Esophagus squamous epithelium (tissue), 5 donors: ENCODE data around the gene CACNA2D3. TPM values are rescaled to one million over a fixed set of nuclear protein-coding genes. Genes with fewer than 3 reads are reported as not detected.

Source experiments
- DNase-seq: peaks from one replicate; lab custom pipeline; 2025; lab: John Stamatoyannopoulos, UW
- H3K27ac ChIP-seq, 4 donors: fragments of 200-600 bp; sonication (generic); one replicate each; pipeline ENCODE4 v1.5.1; 2016 to 2019; ENCODE audit warnings: mild to moderate bottlenecking in 1 of 4
- H3K27me3 ChIP-seq, 4 donors: fragments of 200-600 bp; sonication (generic); 1 replicate in 3 of 4; 2 replicates in 1 of 4; pipeline versions ENCODE4 v1.5.1 to v1.6.0; 2017 to 2021; ENCODE audit warnings: antibody characterized with exemption in 1 of 4
- H3K36me3 ChIP-seq, 3 donors: fragments of 200-600 bp; sonication (generic); one replicate each; pipeline ENCODE4 v1.5.1; 2016 to 2019
- H3K4me1 ChIP-seq, 3 donors: fragments of 200-600 bp; sonication (generic); one replicate each; pipeline ENCODE4 v1.5.1; 2017 to 2019
- H3K4me3 ChIP-seq, 4 donors: fragments of 200-600 bp; sonication (generic); 1 replicate in 3 of 4; 2 replicates in 1 of 4; pipeline ENCODE4 v1.5.1; 2016 to 2019; ENCODE audit warnings: mild to moderate bottlenecking in 2 of 4, moderate library complexity in 1 of 4
- H3K9me3 ChIP-seq, 3 donors: fragments of 200-600 bp; sonication (generic); one replicate each; pipeline ENCODE4 v1.5.1; 2016 to 2019
- POLR2A ChIP-seq, 4 donors: fragments of 450-650 bp; IDR thresholded peaks; one replicate each; pipeline ENCODE4 v1.6.1; 2017; ENCODE audit warnings: antibody characterized with exemption in 4 of 4, mild to moderate bottlenecking in 4 of 4, moderate library complexity in 3 of 4
- WGBS, 2 donors: methylation state at CpG; one replicate each; pipeline ENCODE4 v1.1.5; 2018; 5-methylcytosine and 5-hydroxymethylcytosine counted together
- intact Hi-C: fragments of 100-400 bp; cut with DNase I; formaldehyde crosslinking; loops from one replicate; pipeline ENCODE4 v1.15.0; 2022
- total RNA-seq, 4 donors: library from RNA; depleted of rRNA; stranded (reverse); fragments of >200 nt; gene quantifications; one replicate each; pipeline ENCODE4 v1.1.0, GENCODE V29; 2016
- TF ChIP-seq, protein P1 (sequence below), 6 experiments: fragments of 450-650 bp in 4 of 6; fragments of 200-600 bp in 2 of 6; sonication (generic) in 2 of 6; IDR thresholded peaks; one replicate each; pipeline ENCODE4 v1.5.1; 2016 to 2019; ENCODE audit warnings: antibody characterized with exemption in 6 of 6, mild to moderate bottlenecking in 4 of 6, moderate library complexity in 4 of 6
- donor health status: DM: yes; HTN: yes; CAD: no.

CACNA2D3 gene
- total RNA-seq, 4 donors from 2014 or later = 1.2 to 7.1 (median 5.1) TPM

DNA sequence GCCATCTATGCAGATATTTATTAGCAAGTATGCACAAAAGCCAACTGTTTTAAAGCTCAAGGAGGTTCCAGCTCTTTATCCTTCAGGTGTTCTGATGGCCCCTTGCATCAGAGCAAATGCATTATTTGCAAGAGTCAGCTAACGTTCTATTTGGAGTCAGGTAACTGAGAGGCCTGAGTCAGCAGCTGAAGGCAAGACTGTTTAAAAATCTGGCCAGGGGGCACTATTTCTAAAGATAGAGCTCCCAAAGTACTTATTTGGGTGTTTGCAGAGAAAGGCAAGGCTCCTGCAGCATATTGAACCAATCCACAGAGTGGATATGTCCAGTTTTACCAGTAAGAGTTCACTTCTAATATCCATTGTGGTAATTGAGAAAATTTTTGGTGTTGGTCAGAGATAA is 659.4 kb downstream of the CACNA2D3 start:
- Histone ChIP-seq H3K9me3 (no peaks in the 10 kb centered on the region), H3K4me3 (no peak overlapping the region), H3K27me3 (no peaks in the 10 kb centered on the region), H3K27ac (no peak overlapping the region), H3K4me1 (no peaks in the 10 kb centered on the region), H3K36me3 (no peaks in the 10 kb centered on the region)
- DNase-seq = no peak
- WGBS, 2 donors = 44% methylated on average over 1 of the region's 1 CpG
- intact Hi-C loops = no loop called here
- TF ChIP-seq, protein P1, sequence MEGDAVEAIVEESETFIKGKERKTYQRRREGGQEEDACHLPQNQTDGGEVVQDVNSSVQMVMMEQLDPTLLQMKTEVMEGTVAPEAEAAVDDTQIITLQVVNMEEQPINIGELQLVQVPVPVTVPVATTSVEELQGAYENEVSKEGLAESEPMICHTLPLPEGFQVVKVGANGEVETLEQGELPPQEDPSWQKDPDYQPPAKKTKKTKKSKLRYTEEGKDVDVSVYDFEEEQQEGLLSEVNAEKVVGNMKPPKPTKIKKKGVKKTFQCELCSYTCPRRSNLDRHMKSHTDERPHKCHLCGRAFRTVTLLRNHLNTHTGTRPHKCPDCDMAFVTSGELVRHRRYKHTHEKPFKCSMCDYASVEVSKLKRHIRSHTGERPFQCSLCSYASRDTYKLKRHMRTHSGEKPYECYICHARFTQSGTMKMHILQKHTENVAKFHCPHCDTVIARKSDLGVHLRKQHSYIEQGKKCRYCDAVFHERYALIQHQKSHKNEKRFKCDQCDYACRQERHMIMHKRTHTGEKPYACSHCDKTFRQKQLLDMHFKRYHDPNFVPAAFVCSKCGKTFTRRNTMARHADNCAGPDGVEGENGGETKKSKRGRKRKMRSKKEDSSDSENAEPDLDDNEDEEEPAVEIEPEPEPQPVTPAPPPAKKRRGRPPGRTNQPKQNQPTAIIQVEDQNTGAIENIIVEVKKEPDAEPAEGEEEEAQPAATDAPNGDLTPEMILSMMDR (IDR thresholded peaks at IDR 0.05) = no peak
- TF ChIP-seq POLR2A (IDR thresholded peaks at IDR 0.05) = no peak

DNA sequence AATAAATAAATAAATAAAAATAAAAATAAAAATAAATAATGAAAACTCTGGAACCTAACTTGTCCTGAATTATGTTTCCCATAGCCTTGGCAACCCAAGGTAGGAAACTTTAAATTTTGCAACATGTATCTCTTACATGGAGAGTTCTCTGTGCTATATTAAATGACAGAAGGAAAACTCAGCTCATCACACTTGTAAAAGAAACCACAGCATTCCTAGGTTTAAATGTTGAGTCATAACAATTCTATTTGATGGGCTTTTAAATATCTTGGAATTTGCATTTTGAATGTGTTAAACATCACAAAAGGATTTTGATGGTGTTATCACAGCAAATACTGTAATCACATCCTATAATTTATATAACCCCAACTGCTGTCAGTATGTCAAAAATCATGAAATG is 661.3 kb downstream of the CACNA2D3 start:
- intact Hi-C loops = no loop called here
- no peak for TF ChIP-seq POLR2A (IDR thresholded peaks at IDR 0.05)
- TF ChIP-seq, protein P1 (IDR thresholded peaks at IDR 0.05) = no peak
- DNase-seq = no peak

DNA sequence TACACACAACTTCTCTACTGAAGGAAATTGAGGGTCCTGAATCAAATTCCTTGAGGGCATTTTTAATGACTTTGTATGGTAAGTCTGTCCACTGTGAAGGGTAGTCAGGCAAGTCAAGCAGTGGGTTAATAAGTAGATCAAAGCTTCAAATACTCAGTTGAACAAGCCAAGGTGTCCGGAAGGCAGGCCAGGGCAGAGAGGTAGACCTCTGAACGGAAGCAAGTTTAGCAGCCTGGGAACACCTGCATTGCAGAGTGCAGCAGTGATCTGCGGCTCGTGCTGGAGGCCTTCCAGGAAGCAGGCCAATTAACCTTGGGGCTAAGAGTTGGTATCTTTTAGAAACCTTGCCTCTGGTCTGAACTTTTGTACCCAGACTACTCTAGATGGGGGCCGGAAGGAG is 661.7 kb downstream of the CACNA2D3 start:
- Histone ChIP-seq H3K36me3 (no peaks in the 10 kb centered on the region), H3K4me3 (no peak overlapping the region), H3K27ac (no peak overlapping the region), H3K9me3 (peaks cover 0 to 3% (median 0%) of the 10 kb centered on the region in 3 donors), H3K4me1 (no peaks in the 10 kb centered on the region), H3K27me3 (no peaks in the 10 kb centered on the region)
- no peak for DNase-seq
- whole genome bisulfite sequencing, 2 donors = 33 to 60% methylated on average over 3 to 5 of the region's 5 CpGs
- TF ChIP-seq, protein P1 (IDR thresholded peaks at IDR 0.05) = no peak
- intact Hi-C loops = no loop called here

More for the DNA sequence above, 661.3 kb downstream of the CACNA2D3 start:
- no peak overlapping the region for H3K27ac ChIP-seq
- H3K27me3 ChIP-seq = no peaks in the 10 kb centered on the region
- H3K4me3 ChIP-seq = no peak overlapping the region
- no peaks in the 10 kb centered on the region for H3K4me1 ChIP-seq
- H3K9me3 ChIP-seq = peaks cover 0 to 3% (median 0%) of the 10 kb centered on the region in 3 donors
- H3K36me3 ChIP-seq = no peaks in the 10 kb centered on the region

DNA sequence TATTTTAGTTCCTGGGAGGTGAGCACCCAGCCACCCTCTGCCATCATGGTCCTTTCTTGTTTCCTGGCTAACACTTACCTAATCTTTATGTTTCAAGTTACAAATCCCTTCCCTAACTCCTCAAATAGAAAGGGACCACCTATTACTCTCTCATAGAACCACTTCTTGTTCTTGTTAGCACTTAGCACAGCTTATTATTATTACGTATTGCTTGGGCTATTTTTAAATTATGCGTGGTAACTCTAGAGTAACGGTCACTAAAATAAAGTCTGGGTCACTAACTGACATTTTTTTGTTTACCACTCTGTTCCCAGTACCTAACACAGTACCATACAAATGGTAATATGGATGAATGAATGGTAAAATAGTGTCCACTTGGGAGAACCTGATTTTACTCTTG is 663.6 kb downstream of the CACNA2D3 start:
- Histone ChIP-seq H3K4me3 (no peak overlapping the region), H3K4me1 (no peaks in the 10 kb centered on the region), H3K27me3 (no peaks in the 10 kb centered on the region), H3K36me3 (no peaks in the 10 kb centered on the region), H3K9me3 (peaks cover 0 to 3% (median 0%) of the 10 kb centered on the region in 3 donors), H3K27ac (no peak overlapping the region)
- 84 to 88% methylated on average over 3 of the region's 3 CpGs for WGBS, 2 donors
- intact Hi-C loops = no loop called here
- TF ChIP-seq, protein P1 (IDR thresholded peaks at IDR 0.05) = no peak
- no peak for DNase-seq

DNA sequence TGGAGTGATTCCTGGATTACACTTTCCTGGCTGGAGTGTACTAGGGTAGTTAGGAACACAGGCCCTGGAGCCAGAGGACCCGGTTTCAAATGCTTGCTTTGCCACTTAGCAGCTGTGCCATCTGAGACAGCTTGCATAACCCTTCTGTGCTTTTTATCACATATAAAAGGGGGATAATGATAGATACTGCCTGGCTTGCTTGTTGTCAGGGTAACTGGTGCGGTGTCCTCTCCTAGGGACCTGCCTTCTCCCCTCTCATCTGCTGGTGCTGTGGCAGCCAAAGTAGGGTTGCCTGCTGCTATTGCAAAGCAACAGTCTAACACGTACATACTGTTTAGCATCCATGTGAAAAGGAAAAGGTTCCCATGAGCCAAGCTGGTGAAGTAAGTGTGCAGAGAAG is 667.7 kb downstream of the CACNA2D3 start:
- no peak for DNase-seq
- Histone ChIP-seq H3K36me3 (no peaks in the 10 kb centered on the region), H3K4me1 (no peaks in the 10 kb centered on the region), H3K4me3 (no peak overlapping the region), H3K9me3 (peaks cover 0 to 3% (median 0%) of the 10 kb centered on the region in 3 donors), H3K27me3 (no peaks in the 10 kb centered on the region), H3K27ac (no peak overlapping the region)
- intact Hi-C loops = no loop called here
- 71 to 74% methylated on average over 3 of the region's 3 CpGs for WGBS, 2 donors
- no peak for TF ChIP-seq POLR2A (IDR thresholded peaks at IDR 0.05)
- TF ChIP-seq, protein P1 (IDR thresholded peaks at IDR 0.05) = no peak
